Tongue (tissue), 2 donors: ENCODE data around the gene TMED8. TPM values are rescaled to one million over a fixed set of nuclear protein-coding genes. Genes with fewer than 3 reads are reported as not detected.

ENCODE experiments used
- DNase-seq: peaks from one replicate; pipeline ENCODE4 v3.0.0-alpha.2; 2015
- total RNA-seq: library from RNA; depleted of rRNA; stranded (reverse); fragments of >200 nt; gene quantifications from one replicate; pipeline ENCODE4 v1.2.3, GENCODE V29; 2014

Gene TMED8
- total RNA-seq, 1 donor from 2014 or later: 7.2 TPM

DNA sequence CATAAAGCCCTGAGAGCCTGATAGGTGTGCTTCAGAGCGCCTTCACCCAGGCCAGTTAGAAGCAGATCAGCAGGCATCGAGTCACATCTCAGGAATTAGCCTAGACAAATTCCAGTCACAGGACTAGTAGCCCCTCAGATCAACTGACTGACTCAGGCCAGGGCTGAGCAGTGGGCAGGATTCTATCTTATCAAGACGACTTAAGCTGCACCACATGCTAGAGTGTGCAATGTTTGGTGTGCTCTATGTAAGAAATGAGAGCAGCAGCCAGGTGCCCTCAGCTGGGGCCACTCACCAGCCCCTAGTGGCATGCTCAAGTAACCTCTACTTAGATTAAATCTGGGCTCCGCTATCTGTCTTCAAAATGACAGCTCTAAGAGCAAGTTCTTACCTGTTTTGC lies 86.2 kb downstream of the TMED8 start:
- DNase-seq: no peak

DNA sequence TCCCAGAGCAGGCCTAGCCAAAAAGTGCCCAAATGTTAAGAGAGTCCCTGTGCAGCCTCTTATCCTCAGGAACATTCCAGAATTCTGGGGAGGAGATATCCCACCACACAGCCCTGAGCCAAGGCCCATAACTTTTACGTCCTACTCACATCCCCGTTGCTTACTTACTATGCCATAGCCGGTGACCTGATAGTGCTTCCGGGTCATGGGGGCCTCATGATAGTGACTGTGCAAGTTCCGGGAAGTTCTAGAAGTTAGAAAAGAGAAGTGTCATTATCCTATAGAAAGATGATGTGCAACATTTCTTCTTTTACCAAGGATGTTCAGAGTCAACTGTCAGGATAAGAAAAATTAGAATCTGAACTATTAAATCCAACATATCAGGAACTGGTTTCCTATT lies 90.3 kb downstream of the TMED8 start:
- no peak for DNase-seq

Other genes with a start within 250 kb of the TMED8 start
- 0.41 TPM for gene ZDHHC22, start 235.3 kb downstream of the TMED8 start, total RNA-seq
- gene TMEM63C, start 195.3 kb downstream of the TMED8 start, total RNA-seq: 0.92 TPM
- not detected for gene NGB, start 105.9 kb downstream of the TMED8 start, total RNA-seq
- gene POMT2, start 56.2 kb downstream of the TMED8 start, total RNA-seq: 26.8 TPM
- 8.9 TPM for gene GSTZ1, start 56.1 kb downstream of the TMED8 start, total RNA-seq
- 0.51 TPM for gene SAMD15, start 285 bp upstream of the TMED8 start, total RNA-seq
- gene NOXRED1, start 46.4 kb upstream of the TMED8 start, total RNA-seq: not detected
- 21.1 TPM for gene VIPAS39, start 80.5 kb upstream of the TMED8 start, total RNA-seq
- 132 TPM for gene AHSA1, start 81.0 kb upstream of the TMED8 start, total RNA-seq
- gene ISM2, start 121.7 kb upstream of the TMED8 start, total RNA-seq: not detected
- gene SPTLC2, start 239.5 kb upstream of the TMED8 start, total RNA-seq: 37.3 TPM